Endometrial microvascular endothelial cells (primary cell): ENCODE results near the gene FKTN. TPM values are rescaled to one million over a fixed set of nuclear protein-coding genes. Genes with fewer than 3 reads are reported as not detected.

ENCODE experiments used
- in situ Hi-C: cut with HindIII; loops from 2 replicates; pipeline ENCODE4 v1.10.0; 2017; ENCODE audit warnings: low sequenced_read_pairs, low pct_unique_long_range_greater_than_20kb; ENCODE audit errors: inconsistent ontology term
- total RNA-seq: library from RNA; depleted of rRNA; stranded (reverse); fragments of >200 nt; gene quantifications from one replicate; pipeline ENCODE4 v1.2.3, GENCODE V29; 2015; ENCODE audit errors: inconsistent ontology term

FKTN gene
- total RNA-seq, 1 donor from 2014 or later: 12.1 TPM

DNA sequence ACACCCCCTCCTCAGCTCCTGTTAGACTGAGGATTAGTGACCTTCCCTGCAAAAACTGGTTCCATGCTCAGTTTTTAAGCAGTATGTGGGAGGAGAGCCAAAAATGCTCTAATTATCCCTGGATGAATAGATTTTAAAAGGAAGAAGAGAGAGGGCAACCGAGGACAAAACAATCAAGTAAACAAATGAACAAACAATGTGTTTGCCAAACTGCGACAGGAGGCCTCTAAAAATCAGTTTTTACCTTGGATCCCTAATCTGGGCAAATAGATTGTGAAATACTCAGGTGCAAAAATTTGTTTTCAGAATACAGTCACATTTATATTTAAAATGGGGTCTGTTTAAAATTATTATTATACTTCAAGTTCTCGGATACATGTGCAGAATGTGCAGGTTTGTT, 112.8 kb downstream of the FKTN start:
- in situ Hi-C loops: no loop called here

DNA sequence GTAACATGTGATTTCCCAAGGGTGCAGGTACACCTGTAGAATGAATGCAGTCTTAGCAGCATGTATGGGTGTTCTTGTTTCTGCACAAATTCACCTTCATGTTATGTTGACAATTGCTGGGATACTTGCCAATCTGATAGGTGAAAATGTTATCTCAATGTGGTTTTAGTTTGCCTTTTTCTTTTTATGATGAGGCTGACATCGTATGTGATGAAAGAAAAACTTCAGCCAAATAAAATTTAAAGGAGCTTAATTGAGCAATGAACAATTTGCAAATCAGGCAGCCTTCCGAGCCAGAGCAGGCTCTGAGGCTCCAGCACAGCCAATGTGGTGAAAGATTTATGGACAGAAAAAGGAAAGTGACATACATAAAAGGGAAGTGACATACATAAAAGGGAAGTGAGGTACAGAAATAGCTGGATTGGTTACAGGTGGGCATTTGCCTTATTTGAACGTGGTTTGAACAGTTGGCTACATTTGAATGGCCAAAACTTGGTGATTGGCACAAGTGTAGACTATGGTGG, 114.8 kb downstream of the FKTN start:
- in situ Hi-C loops: no loop called here

DNA sequence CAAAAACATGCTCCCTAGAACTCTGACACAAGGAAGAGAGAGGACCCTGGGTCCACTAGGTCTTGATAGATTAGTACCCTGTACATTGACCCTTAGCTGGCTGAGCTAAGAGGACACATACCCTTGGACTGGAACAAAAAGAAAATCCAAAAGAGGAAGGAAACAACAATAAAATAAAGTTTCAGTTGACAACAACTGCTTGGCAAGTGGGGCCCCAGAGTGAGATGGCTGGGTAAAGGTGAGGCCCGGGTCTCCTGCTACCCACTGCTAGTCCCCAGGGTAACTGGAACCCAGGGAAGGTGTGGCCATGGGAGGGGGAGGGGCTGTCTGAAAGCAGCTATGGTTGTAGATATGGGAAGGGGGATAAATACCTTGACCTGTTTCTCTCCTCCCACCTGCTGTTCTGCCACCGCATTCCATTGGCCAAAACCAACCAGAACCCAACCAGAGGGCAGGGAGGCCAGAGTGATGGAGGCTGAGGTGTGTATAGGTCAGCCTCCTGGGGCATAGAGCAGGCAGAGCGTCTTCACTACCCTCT, 116.0 kb downstream of the FKTN start:
- in situ Hi-C loops: no loop called here

DNA sequence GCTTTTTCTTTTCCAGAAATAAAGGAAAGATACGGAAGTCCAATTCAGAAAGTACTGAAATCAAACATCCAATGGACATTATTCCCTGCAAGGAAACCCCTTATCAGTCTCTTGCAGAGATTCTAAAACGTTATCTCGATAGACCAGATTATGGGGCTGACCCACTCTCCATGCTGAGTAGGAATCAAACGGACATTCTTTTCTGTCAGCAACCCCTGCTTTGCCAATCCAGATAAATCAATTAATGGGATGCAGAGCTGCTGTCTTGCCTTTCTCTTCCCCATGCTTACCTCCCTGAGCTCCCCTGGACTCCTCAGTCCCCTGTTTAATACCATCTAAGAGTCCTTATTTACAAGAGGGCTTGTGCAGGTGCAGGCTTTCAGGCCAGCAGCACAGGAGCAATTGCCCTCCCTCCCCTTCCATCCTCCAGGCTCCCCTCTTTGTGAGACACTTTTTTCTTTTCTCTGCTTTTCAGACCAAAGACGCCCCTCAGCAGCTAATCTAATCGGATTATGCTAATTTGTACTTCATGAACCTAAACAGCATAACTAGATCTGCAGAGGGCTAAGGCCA, 118.5 kb downstream of the FKTN start:
- in situ Hi-C loops: no loop called here

DNA sequence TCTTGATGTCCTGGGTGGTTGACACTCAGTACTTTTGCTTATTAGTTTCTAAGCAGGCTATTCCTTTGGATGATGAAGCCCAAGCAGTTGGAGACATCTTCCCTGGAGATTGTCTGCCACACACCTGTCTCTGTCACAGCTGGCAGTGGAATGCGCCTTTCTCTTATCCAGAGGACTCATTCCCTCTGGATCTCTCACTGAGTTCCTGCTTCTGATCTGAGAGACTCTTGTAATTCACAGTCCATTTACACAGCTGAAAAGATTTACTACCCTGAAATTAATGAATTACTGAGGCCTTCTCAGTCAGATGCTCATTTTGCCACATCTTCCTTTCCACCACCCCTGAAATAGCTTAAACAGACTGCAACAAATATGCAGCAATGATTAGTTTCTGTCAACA, 120.2 kb downstream of the FKTN start:
- in situ Hi-C loops: no loop called here

DNA sequence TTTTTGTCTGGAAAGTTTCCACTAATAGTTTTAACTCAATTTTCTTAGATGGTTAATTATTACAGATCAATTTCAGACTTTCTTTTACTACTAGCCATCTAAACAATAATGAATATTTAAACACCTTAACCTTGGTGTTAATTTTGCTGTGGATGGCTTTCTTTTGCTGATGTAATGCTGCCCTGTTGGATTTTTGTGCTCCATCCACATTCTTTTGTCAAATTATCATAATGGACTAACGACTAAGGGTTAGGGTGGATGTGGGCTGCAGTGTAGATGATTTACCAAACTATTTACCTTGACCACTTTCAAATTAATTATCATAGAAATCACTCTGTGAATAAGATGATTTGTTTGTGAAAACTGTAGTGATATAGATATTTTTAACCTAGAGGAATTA, 120.8 kb downstream of the FKTN start:
- in situ Hi-C loops: no loop called here

DNA sequence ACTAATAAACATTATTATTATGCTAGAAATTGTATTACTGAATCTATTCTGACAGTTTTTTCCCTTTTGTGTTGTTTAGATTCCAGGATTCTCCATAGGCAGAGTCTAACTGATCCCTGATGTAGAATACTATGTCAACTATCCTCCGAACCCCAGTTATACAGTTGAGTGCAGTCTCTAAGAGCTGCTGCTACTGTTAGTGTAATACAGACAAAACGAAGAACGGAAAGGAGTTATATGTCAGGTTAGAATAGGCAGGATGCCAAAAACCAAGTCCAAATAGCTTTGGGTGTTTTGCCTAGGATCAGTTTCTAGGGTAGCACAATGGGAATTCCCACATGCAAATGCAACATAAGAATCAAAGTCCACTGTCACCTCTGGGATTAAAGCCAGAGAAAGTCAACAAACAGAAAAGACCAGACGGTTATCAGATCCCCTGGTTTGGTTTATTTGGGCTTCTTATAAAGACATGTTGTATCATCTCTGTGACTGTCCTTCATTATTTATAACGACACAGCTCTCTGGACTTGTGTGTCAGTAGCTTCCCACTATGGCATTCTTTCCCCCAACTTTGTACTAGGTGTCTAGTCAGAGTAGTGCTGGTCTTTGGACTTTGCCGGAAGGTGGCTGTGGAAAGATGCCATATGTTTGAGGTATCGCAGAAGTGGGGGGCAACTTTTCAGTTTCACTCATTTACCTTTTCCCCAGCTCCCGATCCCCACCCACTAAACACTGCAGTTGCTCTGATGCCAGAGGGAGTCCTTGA, 121.5 kb downstream of the FKTN start:
- in situ Hi-C loops: no loop called here

DNA sequence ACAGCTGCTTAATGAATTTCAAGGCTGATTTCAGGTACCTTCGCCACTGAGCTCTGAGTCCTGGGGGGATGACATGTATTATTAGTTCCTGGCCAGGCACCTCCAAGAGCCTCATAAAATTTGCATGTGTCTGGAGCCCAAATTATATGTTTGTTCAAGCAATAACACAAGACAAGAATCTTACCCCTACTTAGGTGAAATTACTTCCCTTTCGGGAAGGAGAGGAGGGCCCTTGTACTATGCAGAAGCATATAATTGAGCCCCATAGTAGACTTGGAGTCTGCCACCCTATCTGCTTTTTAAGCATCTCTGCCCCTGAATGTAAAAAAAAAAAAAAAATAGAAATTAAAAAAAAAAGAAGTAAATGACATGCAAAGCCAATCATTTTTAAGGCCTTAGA, 123.4 kb downstream of the FKTN start:
- in situ Hi-C loops: no loop called here

DNA sequence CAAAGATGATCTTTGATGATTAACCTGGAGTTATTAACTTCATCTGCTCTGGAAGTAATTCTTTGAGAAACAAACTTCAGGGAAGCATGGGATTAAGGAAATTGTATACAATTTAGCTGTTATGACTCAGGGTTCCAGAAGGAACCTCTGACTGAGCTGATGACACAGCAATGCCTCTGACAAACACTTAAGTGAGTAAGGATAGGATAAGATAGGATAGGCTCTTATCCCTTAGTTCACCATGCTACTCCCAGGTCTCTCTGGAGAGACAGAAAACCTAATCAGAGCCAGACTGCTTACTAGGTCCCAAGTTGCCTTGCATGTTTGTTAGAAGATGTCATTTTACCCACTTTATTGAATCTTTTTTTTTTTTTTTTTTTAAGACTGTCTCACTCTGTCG, 123.8 kb downstream of the FKTN start:
- in situ Hi-C loops: no loop called here

DNA sequence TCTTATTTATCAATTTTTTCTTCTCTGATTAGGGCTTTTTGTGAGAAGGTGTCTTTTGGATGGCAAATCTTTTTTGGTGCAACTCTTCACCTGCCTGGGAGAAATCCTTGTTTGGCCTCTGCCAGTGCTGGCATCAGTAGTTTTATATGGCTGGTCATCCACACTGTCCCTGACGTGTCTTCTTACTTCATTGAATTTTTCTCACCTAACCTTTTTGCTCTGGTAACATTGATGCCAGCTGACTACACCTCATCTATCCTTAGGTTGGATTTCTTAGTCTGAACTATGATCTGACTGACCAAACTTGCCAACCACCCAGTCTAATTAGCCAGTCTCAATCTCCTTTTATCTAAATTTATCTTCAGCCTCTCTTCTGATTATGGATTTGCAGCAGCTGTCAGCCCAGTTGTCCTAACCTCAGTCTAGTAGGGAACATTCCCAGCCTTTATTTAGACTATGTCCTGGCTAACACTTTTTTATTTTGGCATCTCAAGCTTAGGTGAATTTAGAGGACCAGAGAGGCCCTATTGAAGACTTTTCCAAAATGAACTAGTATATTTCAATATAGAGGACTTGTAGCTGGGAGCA, 125.9 kb downstream of the FKTN start:
- in situ Hi-C loops: no loop called here

DNA sequence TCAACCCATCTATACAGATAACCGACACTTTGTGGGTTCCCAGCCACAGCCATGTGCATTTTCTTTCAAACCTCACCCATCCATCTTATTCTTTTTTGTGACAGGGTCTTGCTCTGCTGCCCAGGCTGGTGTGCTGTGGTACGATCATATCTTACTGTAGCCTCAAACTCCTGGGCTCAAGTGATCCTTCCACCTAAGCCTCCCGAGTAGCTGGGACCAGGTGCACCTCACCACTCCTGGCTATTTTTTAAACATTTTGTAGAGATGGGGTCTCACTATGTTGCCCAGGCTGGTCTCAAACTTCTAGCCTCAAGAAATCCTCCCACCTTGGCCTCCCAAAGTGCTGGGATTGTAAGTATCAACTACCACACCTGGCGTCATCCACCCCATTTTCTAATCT, 129.0 kb downstream of the FKTN start:
- in situ Hi-C loops: no loop called here

Other genes with a start within 250 kb of the FKTN start
- 1.1 TPM for gene FSD1L, start 110.1 kb upstream of the FKTN start, total RNA-seq
- gene TAL2, start 104.3 kb downstream of the FKTN start, total RNA-seq: not detected
- 16.4 TPM for gene TMEM38B, start 136.4 kb downstream of the FKTN start, total RNA-seq